Loucy (cell line): ENCODE results near the gene PFKFB3.

Experiments used
- H2AFZ ChIP-seq: fragments of 200-600 bp; sonication (generic); 2 replicates; pipeline ENCODE4 v1.6.0; 2016; ENCODE audit warnings: antibody characterized with exemption, mild to moderate bottlenecking, low read length, moderate library complexity
- H3F3A ChIP-seq: fragments of 200-600 bp; 2 replicates; pipeline ENCODE4 v1.6.0; 2016; ENCODE audit warnings: antibody characterized with exemption, low read depth, mild to moderate bottlenecking
- H3K27me3 ChIP-seq: fragments of 200-600 bp; sonication (generic); 2 replicates; pipeline ENCODE4 v1.6.1; 2014; ENCODE audit warnings: low read length, mild to moderate bottlenecking; ENCODE audit not compliant: insufficient read depth, poor library complexity, severe bottlenecking
- H3K36me3 ChIP-seq: fragments of 200-600 bp; sonication (generic); 2 replicates; pipeline ENCODE4 v1.6.1; 2016; ENCODE audit warnings: low read length; ENCODE audit not compliant: insufficient read depth
- H3K4me1 ChIP-seq: fragments of 200-600 bp; sonication (generic); 2 replicates; pipeline ENCODE4 v1.5.1; 2014; ENCODE audit warnings: low read length, mild to moderate bottlenecking; ENCODE audit not compliant: insufficient read depth, poor library complexity, severe bottlenecking
- H3K4me2 ChIP-seq: fragments of 200-600 bp; sonication (generic); 2 replicates; pipeline ENCODE4 v1.6.0; 2014; ENCODE audit warnings: antibody characterized with exemption, low read length, low read depth, mild to moderate bottlenecking; ENCODE audit not compliant: poor library complexity, severe bottlenecking
- H3K4me3 ChIP-seq: fragments of 200-600 bp; sonication (generic); 2 replicates; pipeline ENCODE4 v1.5.1; 2014; ENCODE audit warnings: low read length, mild to moderate bottlenecking, mixed read lengths; ENCODE audit not compliant: poor library complexity, severe bottlenecking
- H3K79me2 ChIP-seq: fragments of 200-600 bp; sonication (generic); 2 replicates; pipeline ENCODE4 v1.6.1; 2014; ENCODE audit warnings: low read length; ENCODE audit not compliant: insufficient read depth
- H3K9ac ChIP-seq: fragments of 200-600 bp; sonication (generic); 2 replicates; pipeline ENCODE4 v1.6.0; 2014; ENCODE audit warnings: mild to moderate bottlenecking, low read depth, low read length, moderate library complexity; ENCODE audit not compliant: poor library complexity, severe bottlenecking
- H3K9me2 ChIP-seq: fragments of 200-600 bp; sonication (generic); replicated peaks from 2 replicates; pipeline ENCODE4 v1.6.1; 2016; ENCODE audit warnings: low read depth, low read length, mixed read lengths
- H3K9me3 ChIP-seq: fragments of 200-600 bp; sonication (generic); 2 replicates; pipeline ENCODE4 v1.6.1; 2014; ENCODE audit warnings: mild to moderate bottlenecking, antibody characterized with exemption, low read length, low read depth; ENCODE audit not compliant: insufficient read depth
- H4K20me1 ChIP-seq: fragments of 200-600 bp; sonication (generic); 2 replicates; pipeline ENCODE4 v1.6.0; 2014; ENCODE audit warnings: antibody characterized with exemption, low read length, mild to moderate bottlenecking; ENCODE audit not compliant: insufficient read depth, poor library complexity, severe bottlenecking
- CTCF ChIP-seq: fragments of 200-600 bp; sonication (generic); conservative IDR thresholded peaks from 2 replicates; pipeline ENCODE4 v1.5.1; 2014; ENCODE audit warnings: mild to moderate bottlenecking, antibody characterized with exemption, low read length
- EZH2phosphoT487 ChIP-seq: fragments of 200-600 bp; IDR thresholded peaks from 2 replicates; pipeline ENCODE4 v1.6.1; 2018; ENCODE audit warnings: antibody characterized with exemption, mild to moderate bottlenecking, moderate library complexity, borderline replicate concordance

Gene PFKFB3

DNA sequence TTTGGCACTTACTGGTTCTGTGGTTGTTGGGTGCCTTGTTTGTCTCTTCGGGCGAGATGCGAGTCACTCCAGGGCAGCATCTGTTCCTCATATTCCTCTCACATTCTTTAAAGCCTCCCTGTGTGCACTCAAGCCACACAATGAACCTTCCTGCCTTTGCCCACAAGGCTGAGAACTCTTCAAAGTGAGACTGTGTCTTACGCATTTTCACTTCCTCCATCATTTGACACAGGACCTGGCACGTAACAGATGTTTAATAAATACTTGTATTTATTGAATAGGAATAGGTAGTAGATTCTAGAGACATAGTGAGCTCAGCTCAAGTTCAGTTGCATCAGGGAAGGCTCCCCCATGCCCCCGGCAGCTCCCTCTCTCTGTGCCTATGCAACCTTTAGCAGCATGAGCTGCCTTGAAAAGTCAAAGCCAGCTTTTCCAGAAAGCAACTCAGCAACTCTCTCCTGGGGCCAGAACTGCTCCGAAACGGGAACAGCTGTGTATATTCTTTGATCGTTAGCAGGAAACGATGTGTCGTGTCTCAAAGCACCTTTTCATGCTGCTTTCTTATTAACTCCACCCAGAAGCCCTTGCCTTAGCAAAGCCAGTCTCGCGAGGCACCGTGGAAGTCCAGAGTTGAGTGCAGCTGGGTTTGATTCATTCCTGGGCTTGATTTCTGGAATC, 97.5 kb downstream of the PFKFB3 start:
- H3K36me3 ChIP-seq, result no peaks in the 10 kb centered on the region
- H3K9me2 ChIP-seq, result no peaks in the 10 kb centered on the region
- no peaks in the 10 kb centered on the region for H3F3A ChIP-seq
- H2AFZ ChIP-seq, result peak overlapping the region; percentile 34; the same call in 1 of the 2 replicates
- H3K9ac ChIP-seq, result no peak overlapping the region
- H4K20me1 ChIP-seq, result no peaks in the 10 kb centered on the region
- H3K79me2 ChIP-seq, result no peaks in the 10 kb centered on the region
- H3K4me3 ChIP-seq, result peak overlapping the region; percentile 6
- H3K27me3 ChIP-seq, result no peaks in the 10 kb centered on the region
- peak overlapping the region; percentile 35 for H3K4me2 ChIP-seq
- TF ChIP-seq CTCF, result no peak
- no peak for TF ChIP-seq EZH2phosphoT487
- H3K4me1 ChIP-seq, result peaks cover 17% of the 10 kb centered on the region
- no peaks in the 10 kb centered on the region for H3K9me3 ChIP-seq

- Histone ChIP-seq H3K9me2 (no peaks in the 10 kb centered on the region), H3K9ac (no peak overlapping the region), H4K20me1 (no peaks in the 10 kb centered on the region), H3F3A (no peaks in the 10 kb centered on the region), H3K36me3 (no peaks in the 10 kb centered on the region), H2AFZ (peak overlapping the region; percentile 34; the same call in 1 of the 2 replicates), H3K4me1 (peaks cover 17% of the 10 kb centered on the region), H3K27me3 (no peaks in the 10 kb centered on the region), H3K9me3 (no peaks in the 10 kb centered on the region), H3K4me3 (peak overlapping the region; percentile 6), H3K79me2 (no peaks in the 10 kb centered on the region), H3K4me2 (peak overlapping the region; percentile 35)
- TF ChIP-seq EZH2phosphoT487 (no peak), CTCF (no peak)
Measured at GRCh38 chr10:6300784-6301460, 98.2 kb downstream of the PFKFB3 start.

GRCh38 chr10:6301488-6302075, 98.8 kb downstream of the PFKFB3 start:
- no peaks in the 10 kb centered on the region for H3K27me3 ChIP-seq
- TF ChIP-seq EZH2phosphoT487, result no peak
- TF ChIP-seq CTCF, result no peak
- no peaks in the 10 kb centered on the region for H3K79me2 ChIP-seq
- H3K36me3 ChIP-seq, result 0 out of 2 replicates have a peak, but pooled peaks cover under 1% of the 10 kb centered on the region
- no peak overlapping the region for H3K9ac ChIP-seq
- H2AFZ ChIP-seq, result no peak overlapping the region
- no peaks in the 10 kb centered on the region for H3F3A ChIP-seq
- no peaks in the 10 kb centered on the region for H3K9me2 ChIP-seq
- H3K9me3 ChIP-seq, result no peaks in the 10 kb centered on the region
- H3K4me2 ChIP-seq, result no peak overlapping the region
- H3K4me1 ChIP-seq, result peaks cover 17% of the 10 kb centered on the region
- H3K4me3 ChIP-seq, result no peak overlapping the region
- H4K20me1 ChIP-seq, result no peaks in the 10 kb centered on the region
